GM12878 (cell line): ENCODE data around the gene PDGFA. TPM values are rescaled to one million over a fixed set of nuclear protein-coding genes. Genes with fewer than 3 reads are reported as not detected.

Experiments
- ATAC-seq: fragments of 200-7000 bp; cut with Tn5 transposase; 3 replicates; pipeline ENCODE4 v1.9.1; 2020; ENCODE audit warnings: mild to moderate bottlenecking, moderate library complexity
- BruUV-seq: library from RNA; stranded (reverse); fragments of 400-500 nt; replicated peaks from 2 replicates; lab custom pipeline; 2021; lab: Mats Ljungman, UMichigan
- CTCF ChIA-PET: fragments of 300-600 bp; sonication (Branson Sonifier 250); formaldehyde crosslinking; extraction: SDS; loops from one replicate; lab custom pipeline; 2021; ENCODE audit warnings: inconsistent platforms; lab: Yijun Ruan, JAX
- POLR2A ChIA-PET: fragments of 350-600 bp; formaldehyde crosslinking; extraction: SDS; loops from one replicate; lab custom pipeline; 2021; ENCODE audit warnings: inconsistent platforms; lab: Charles Lee
- RAD21 ChIA-PET: fragments of 300-600 bp; sonication (Branson Sonifier 250); formaldehyde crosslinking; loops from one replicate; lab custom pipeline; 2023; ENCODE audit warnings: antibody characterized with exemption; ENCODE audit not compliant: unreplicated experiment; lab: Charles Lee
- SMC1A ChIA-PET: fragments of 300-600 bp; sonication (Branson Sonifier 250); formaldehyde crosslinking; loops from one replicate; lab custom pipeline; 2023; ENCODE audit not compliant: unreplicated experiment, uncharacterized antibody; lab: Charles Lee
- DNase-seq: peaks from one replicate; pipeline ENCODE4 v3.0.0-alpha.2; 2011; ENCODE audit warnings: low read depth, low spot score
- FAIRE-seq: peaks from 3 replicates; lab custom pipeline; 2011; peaks lifted over from hg19 to GRCh38; lab: Jason Lieb, UNC
- H2AFZ ChIP-seq: 2 replicates; pipeline ENCODE4 v1.6.0; 2011; ENCODE audit warnings: low read depth, low read length, control low read depth; ENCODE audit not compliant: control insufficient read depth
- H3K27ac ChIP-seq: 2 replicates; pipeline ENCODE4 v1.5.1; 2011; ENCODE audit warnings: control low read depth; ENCODE audit not compliant: control insufficient read depth, insufficient read depth
- H3K27me3 ChIP-seq, 2 experiments: replicated peaks in 1 of 2; 2 replicates each; pipeline versions ENCODE4 v1.6.0 to v1.6.1; 2011; ENCODE audit warnings: low read length in 1 of 2; ENCODE audit not compliant: control insufficient read depth in 2 of 2, insufficient read depth in 2 of 2
- H3K36me3 ChIP-seq, 2 experiments: 2 replicates each; pipeline ENCODE4 v1.5.1; 2011; ENCODE audit warnings: low read length in 1 of 2; ENCODE audit not compliant: control insufficient read depth in 2 of 2, insufficient read depth in 2 of 2
- H3K4me1 ChIP-seq: 2 replicates; pipeline ENCODE4 v1.6.1; 2011; ENCODE audit warnings: mild to moderate bottlenecking, low read length, moderate library complexity, mixed read lengths; ENCODE audit not compliant: control insufficient read depth, insufficient read depth
- H3K4me2 ChIP-seq: 2 replicates; pipeline ENCODE4 v1.6.0; 2011; ENCODE audit warnings: control low read depth; ENCODE audit not compliant: control insufficient read depth, insufficient read depth
- H3K4me3 ChIP-seq: fragments of 200-600 bp; sonication (generic); 2 replicates; pipeline ENCODE4 v1.5.1; 2016
- H3K79me2 ChIP-seq: 2 replicates; pipeline ENCODE4 v1.6.0; 2011; ENCODE audit warnings: low read length; ENCODE audit not compliant: control insufficient read depth, insufficient read depth
- H3K9ac ChIP-seq: 2 replicates; pipeline ENCODE4 v1.8.0; 2011; ENCODE audit warnings: low read length, control low read depth, mixed read lengths; ENCODE audit not compliant: control insufficient read depth, insufficient read depth
- H3K9me3 ChIP-seq: replicated peaks from 3 replicates; pipeline ENCODE4 v1.5.1; 2011; ENCODE audit warnings: mild to moderate bottlenecking, low read length; ENCODE audit not compliant: control insufficient read depth, insufficient read depth
- H4K20me1 ChIP-seq: 2 replicates; pipeline ENCODE4 v1.6.0; 2011; ENCODE audit not compliant: control insufficient read depth, insufficient read depth
- ATF7 ChIP-seq: fragments of 450-650 bp; IDR thresholded peaks from 2 replicates; pipeline ENCODE4 v1.6.1; 2016; ENCODE audit warnings: low read depth, mild to moderate bottlenecking
- FOXM1 ChIP-seq: IDR thresholded peaks from 2 replicates; pipeline ENCODE4 v1.6.1; 2012; ENCODE audit warnings: low read depth, mild to moderate bottlenecking, inconsistent platforms, low read length, moderate library complexity
- HCFC1 ChIP-seq: fragments of 150-350 bp; IDR thresholded peaks from 2 replicates; pipeline ENCODE4 v1.6.1; 2014; ENCODE audit warnings: low read length
- HDGF ChIP-seq: fragments of 450-650 bp; IDR thresholded peaks from 2 replicates; pipeline ENCODE4 v1.6.1; 2016; ENCODE audit warnings: antibody characterized with exemption
- MTA2 ChIP-seq: fragments of 450-650 bp; IDR thresholded peaks from 2 replicates; pipeline ENCODE4 v1.6.1; 2016; ENCODE audit warnings: low read depth, mild to moderate bottlenecking, moderate library complexity
- TAF1 ChIP-seq: IDR thresholded peaks from 2 replicates; pipeline ENCODE4 v1.6.1; 2011; ENCODE audit warnings: mild to moderate bottlenecking, low read depth, low read length, borderline replicate concordance
- WGBS: methylation state at CpG from one replicate; pipeline ENCODE4 v1.1.6; 2016; ENCODE audit warnings: low lambda C conversion rate; ENCODE audit not compliant: insufficient replicate concordance, insufficient coverage; ENCODE audit errors: missing lambda C conversion rate; 5-methylcytosine and 5-hydroxymethylcytosine counted together
- in situ Hi-C: fragments of 300-500 bp; cut with MboI; formaldehyde crosslinking; loops from 9 replicates; pipeline ENCODE4 v1.14.3; 2018; ENCODE audit warnings: mixed read lengths
- intact Hi-C: fragments of 100-400 bp; cut with micrococcal nuclease; formaldehyde crosslinking; loops from one replicate; pipeline ENCODE4 v1.14.2; 2022; ENCODE audit not compliant: unreplicated experiment
- polyA plus RNA-seq, 11 experiments: library from polyadenylated mRNA; depleted of rRNA in 4 of 11; unstranded in 6 of 11; stranded (reverse) in 5 of 11; fragments of >200 nt; fragmentation: Nextera tagmentation in 4 of 11; fragmentation: Illumina TruSeq in 1 of 11; extraction: Ambion mirVana in 4 of 11; extraction: Trizol in 1 of 11; gene quantifications; 1 replicate in 1 of 11; 2 replicates in 10 of 11; pipeline versions ENCODE4 v1.2.1 to v1.2.3, GENCODE V29; 2011 to 2016; ENCODE audit warnings: inconsistent platforms in 2 of 11, missing spikeins in 2 of 11, low read depth in 1 of 11
- total RNA-seq, 4 experiments: library from RNA; depleted of rRNA in 3 of 4; stranded (reverse); fragments of >200 nt in 3 of 4; fragmentation: Illumina TruSeq in 1 of 4; extraction: Trizol in 1 of 4; gene quantifications; 2 replicates each; pipeline versions ENCODE4 v1.2.1 to v1.2.3, GENCODE V29; 2013 to 2021
- TF ChIP-seq, protein P1 (sequence below): fragments of 450-650 bp; IDR thresholded peaks from 2 replicates; pipeline ENCODE4 v1.6.1; 2017; ENCODE audit warnings: antibody characterized with exemption, mild to moderate bottlenecking, moderate library complexity

The PDGFA gene
- total and polyA plus RNA-seq, 10 of the 15 experiments (the other 5 are each of a cell fraction or from before 2014, with no cell fraction given), result 2.5 to 10.0 (median 5.6) TPM

DNA sequence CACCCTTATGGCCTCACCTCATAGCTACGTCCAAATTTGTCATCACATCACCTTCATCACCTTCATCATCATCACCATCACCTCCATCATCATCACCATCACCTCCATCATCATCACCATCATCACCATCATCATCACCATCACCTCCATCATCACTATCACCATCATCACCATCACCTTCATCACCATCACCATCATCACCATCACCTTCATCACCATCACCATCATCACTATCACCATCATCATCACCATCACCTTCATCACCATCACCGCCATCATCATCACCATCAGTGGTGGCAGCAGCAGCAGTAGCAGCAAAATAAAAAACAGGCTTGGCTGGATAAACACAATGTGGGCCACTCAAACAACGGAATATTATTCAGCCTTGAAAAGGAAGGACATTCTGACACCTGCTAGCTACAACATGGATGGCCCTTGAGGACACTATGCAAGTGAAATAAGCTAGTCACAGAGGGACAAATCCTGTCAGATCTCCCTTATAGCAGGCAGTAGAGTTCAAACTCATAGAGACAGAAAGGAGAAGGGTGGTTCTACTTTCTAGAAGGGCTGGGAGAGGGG, 47.7 kb upstream of the PDGFA start (continued):
- TF ChIP-seq, protein P1, sequence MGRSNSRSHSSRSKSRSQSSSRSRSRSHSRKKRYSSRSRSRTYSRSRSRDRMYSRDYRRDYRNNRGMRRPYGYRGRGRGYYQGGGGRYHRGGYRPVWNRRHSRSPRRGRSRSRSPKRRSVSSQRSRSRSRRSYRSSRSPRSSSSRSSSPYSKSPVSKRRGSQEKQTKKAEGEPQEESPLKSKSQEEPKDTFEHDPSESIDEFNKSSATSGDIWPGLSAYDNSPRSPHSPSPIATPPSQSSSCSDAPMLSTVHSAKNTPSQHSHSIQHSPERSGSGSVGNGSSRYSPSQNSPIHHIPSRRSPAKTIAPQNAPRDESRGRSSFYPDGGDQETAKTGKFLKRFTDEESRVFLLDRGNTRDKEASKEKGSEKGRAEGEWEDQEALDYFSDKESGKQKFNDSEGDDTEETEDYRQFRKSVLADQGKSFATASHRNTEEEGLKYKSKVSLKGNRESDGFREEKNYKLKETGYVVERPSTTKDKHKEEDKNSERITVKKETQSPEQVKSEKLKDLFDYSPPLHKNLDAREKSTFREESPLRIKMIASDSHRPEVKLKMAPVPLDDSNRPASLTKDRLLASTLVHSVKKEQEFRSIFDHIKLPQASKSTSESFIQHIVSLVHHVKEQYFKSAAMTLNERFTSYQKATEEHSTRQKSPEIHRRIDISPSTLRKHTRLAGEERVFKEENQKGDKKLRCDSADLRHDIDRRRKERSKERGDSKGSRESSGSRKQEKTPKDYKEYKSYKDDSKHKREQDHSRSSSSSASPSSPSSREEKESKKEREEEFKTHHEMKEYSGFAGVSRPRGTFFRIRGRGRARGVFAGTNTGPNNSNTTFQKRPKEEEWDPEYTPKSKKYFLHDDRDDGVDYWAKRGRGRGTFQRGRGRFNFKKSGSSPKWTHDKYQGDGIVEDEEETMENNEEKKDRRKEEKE, result no peak
- TF ChIP-seq TAF1, result no peak
- TF ChIP-seq HCFC1, result no peak
- TF ChIP-seq, all 136 proteins: peak for 0

DNA sequence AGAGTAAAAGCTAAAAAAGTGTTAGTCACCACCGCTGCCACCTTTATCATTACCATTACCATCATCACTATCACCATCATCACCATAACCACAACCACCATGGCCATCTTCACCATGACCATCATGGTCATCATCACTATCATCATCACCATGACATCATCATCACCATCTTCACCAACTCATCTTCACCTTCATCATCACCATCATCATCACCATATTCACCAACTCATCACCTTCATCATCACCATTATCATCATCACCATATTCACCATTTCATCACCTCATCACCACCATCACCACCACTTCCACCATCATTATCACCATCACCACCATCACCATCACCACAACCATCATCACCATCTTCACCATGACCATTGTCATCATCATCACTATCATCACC, 46.5 kb upstream of the PDGFA start:
- CTCF ChIA-PET, result no interaction called here
- ATAC-seq, result no peak
- H3K9ac ChIP-seq, result no peak overlapping the region

More for the DNA sequence above, 46.5 kb upstream of the PDGFA start:
- ChIA-PET POLR2A (no interaction called here), RAD21 (no interaction called here), SMC1A (no interaction called here)
- no TSS peak for BruUV-seq
- H2AFZ ChIP-seq, result no peak overlapping the region
- TF ChIP-seq FOXM1 (no peak), ATF7 (0 out of 2 replicates have a peak, but pooled peaks have one; percentile 14), HDGF (0 out of 2 replicates have a peak, but pooled peaks have one; percentile 38), MTA2 (no peak)
- no peaks in the 10 kb centered on the region; the same call in 1 of the 3 replicates for H3K9me3 ChIP-seq
- H3K27me3 ChIP-seq, result no peaks in the 10 kb centered on the region
- no peaks in the 10 kb centered on the region for H3K79me2 ChIP-seq
- no peaks in the 10 kb centered on the region for H3K4me1 ChIP-seq
- no peak for DNase-seq
- in situ Hi-C loops (no loop called here), intact Hi-C loops (no loop called here)
- no peak overlapping the region for H3K4me2 ChIP-seq
- FAIRE-seq, result no peak
- WGBS, result 78% methylated on average over 1 of the region's 1 CpG
- no peaks in the 10 kb centered on the region for H3K36me3 ChIP-seq
- no peak overlapping the region for H3K27ac ChIP-seq
- no peaks in the 10 kb centered on the region for H4K20me1 ChIP-seq
- H3K4me3 ChIP-seq, result no peak overlapping the region
